Metanephros (tissue), 1 donor: ENCODE measurements around the gene KCTD8. TPM values are rescaled to one million over a fixed set of nuclear protein-coding genes. Genes with fewer than 3 reads are reported as not detected.

Experiments used
- total RNA-seq: library from RNA; depleted of rRNA; stranded (reverse); fragments of >200 nt; gene quantifications from one replicate; pipeline ENCODE4 v1.2.3, GENCODE V29; 2014

The KCTD8 gene
- 3.4 TPM for total RNA-seq

DNA sequence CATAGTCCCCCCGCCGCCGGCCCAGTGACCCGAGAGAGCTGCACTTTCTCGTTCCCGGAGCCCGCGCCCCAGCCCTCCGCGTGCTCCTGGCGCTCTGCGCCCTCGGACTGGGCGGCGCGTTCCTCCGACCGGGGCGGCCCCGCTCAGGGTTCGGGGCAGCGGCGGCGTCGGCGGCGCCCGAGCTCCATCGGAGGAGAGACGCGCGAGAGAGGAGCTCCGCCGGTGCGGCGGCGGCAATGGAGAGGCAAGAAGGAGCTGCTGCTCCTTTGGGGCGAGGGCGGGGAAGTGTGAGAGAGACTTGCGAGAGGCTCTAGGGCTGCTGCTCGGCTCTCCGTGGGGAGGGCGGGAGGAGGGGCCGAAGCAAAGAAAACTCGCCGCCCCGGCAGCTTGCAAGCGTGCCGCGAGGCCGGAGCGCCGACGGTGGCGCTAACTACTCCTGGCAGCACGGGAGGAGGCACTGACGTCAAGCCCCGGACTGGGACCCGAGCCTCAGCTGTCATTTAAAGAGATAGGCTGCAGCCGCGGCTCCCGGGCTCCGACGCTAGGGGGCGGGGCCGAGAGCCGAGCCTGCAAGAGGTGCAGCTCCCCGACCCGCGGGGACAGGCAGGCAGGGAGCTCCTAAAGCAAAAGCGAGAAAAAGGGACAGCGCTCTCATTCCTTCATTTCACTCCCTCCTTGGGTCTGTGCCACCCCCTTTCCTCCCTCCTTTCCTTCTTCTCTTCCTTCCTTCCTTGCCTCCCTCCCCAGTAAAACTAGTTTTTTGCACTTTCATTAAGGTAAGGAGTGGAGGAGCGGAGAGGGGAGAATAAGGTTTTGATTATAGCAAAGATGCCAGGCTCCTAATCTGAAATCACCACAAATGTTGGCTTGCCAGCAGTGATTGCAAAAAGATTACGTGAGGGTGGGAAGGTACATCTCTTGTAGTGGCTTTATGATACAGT is at the start of gene KCTD8:
KCTD8 (minus strand) TSS at position 289 of the 941 bp plus-strand sequence.

Other genes starting within 250 kb of the KCTD8 start
- gene YIPF7, start 202.8 kb upstream of the KCTD8 start, total RNA-seq, result 0.53 TPM
- 27.2 TPM for gene GUF1, start 229.6 kb upstream of the KCTD8 start, total RNA-seq